HG02840 (cell line): ENCODE data around the gene FGF8.

Experiments used
- ATAC-seq: cut with Tn5 transposase; IDR thresholded peaks from one replicate; pipeline ENCODE4 v1.9.1; 2021; ENCODE audit warnings: mild to moderate bottlenecking, moderate library complexity, moderate number of reproducible peaks; ENCODE audit not compliant: unreplicated experiment, low FRiP score

Gene FGF8

DNA sequence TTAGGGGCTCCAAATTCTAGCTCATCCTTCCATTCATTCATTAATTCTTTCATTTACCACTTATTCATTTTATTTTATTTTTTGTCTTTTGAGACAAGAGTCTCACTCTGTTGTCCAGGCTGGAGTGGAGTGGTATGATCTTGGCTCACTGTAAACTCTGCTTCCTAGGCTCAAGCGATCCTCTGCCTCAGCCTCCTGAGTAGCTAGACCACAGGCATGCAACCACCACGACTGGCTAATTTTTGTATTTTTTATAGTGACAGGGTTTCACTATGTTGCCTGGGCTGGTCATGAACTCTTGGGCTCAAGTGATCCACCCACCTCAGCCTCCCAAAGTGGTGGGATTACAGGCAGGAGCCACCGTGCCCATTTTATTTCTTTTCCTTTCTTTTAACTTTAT is 31.6 kb downstream of the FGF8 start:
- no peak for ATAC-seq

GRCh38 chr10:101741938-101742337 is 34.0 kb downstream of the FGF8 start:
- no peak for ATAC-seq

- no peak for ATAC-seq
Measured at GRCh38 chr10:101736666-101737065, 39.2 kb downstream of the FGF8 start.

DNA sequence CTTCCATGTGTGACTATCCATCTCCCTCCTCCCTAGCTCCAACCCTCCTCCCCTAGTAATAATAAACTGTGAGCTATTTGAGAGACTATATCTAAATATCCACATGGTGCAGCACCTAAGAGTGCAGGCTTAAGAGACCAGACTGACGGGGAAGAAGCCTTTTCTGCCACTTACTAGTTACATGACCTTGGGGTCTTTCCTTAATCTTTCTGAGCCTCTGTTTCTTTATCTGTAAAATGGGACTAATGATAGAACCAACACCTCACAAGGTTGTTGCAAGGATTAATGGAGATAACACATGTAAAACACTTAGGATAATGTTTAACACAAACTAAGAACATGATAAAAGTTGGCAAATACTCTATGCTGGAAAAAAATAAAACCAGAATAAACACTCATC is 43.8 kb downstream of the FGF8 start:
- no peak for ATAC-seq

DNA sequence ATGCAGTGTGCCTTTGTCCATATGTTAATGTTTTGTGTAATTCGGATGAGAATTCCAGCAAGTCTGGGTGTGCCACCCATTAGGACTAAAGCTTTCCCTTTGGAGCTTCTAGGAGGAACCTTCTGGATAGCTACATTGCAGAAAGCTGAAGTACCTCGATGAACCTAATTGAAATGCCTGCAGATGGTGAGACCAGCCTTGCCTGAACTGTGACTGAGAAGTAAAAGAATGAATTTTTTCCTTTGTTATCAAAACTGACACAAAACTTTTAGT is 49.9 kb downstream of the FGF8 start:
- ATAC-seq: no peak

GRCh38 chr10:101725296-101726114 is 50.4 kb downstream of the FGF8 start:
- no peak for ATAC-seq

GRCh38 chr10:101724446-101724845 is 51.5 kb downstream of the FGF8 start:
- ATAC-seq: no peak

DNA sequence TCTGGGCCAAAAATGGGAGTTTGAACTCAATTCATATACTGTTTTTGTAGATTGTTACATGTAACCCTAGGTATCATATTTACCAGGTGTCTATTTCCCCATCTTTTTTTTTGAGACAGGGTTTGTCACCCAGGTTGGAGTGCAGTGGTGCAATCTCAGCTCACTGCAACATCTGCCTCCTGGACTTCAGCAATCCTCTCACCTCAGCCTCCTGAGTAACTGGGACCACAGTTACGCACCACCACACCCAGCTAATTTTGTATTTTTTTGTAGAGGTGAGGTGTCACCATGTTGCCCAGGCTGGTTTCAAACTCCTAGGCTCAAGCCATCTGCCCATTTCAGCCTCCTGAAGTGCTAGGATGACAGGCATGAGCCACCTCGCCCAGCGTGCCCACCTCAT is 52.7 kb downstream of the FGF8 start:
- ATAC-seq: no peak

DNA sequence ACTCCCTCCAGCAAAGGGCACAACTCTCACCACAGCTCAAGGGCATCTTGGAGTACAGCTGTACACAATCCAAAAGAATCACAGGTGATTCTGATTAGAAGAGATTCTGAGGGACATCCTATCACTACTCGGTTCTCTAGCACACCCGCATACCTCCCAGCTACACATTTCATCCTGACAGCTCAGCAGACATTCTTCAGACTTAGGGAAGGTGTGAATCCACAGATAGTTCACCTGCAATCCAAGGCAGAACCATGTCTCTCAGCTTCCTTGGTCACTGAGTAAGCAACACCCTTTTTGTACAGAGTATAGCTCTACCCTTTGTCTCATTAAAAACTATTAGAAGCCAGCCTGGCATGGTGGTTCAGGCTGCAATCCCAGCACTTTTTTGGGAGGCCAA is 54.1 kb downstream of the FGF8 start:
- ATAC-seq: no peak

GRCh38 chr10:101720606-101721230 is 55.2 kb downstream of the FGF8 start:
- no peak for ATAC-seq
